ENCODE measurements around the gene MAEA. TPM values are rescaled to one million over a fixed set of nuclear protein-coding genes. Genes with fewer than 3 reads are reported as not detected.
A peak's percentile ranks its signal among the peaks of the same experiment; 100 is the strongest.

MAEA gene
- total and polyA plus RNA-seq, 10 of the 15 experiments (the other 5 are each of a cell fraction or from before 2014, with no cell fraction given) = 3.6 to 67.1 (median 54.6) TPM

- no peak for TF ChIP-seq CBX5 (IDR thresholded peaks at IDR 0.05; ENCODE audit: low read depth)
- H2AFZ ChIP-seq (ENCODE audit: control insufficient read depth, low read depth, low read length) = no peak overlapping the region
- SMC1A ChIA-PET (ENCODE audit: uncharacterized antibody, unreplicated experiment) = interaction anchor here (1.3 to 1.9 kb wide), 2 partner anchors 27 to 79 kb away, joined by 3 to 5 read pairs; no protein-coding TSS in a partner anchor
- intact Hi-C loops (cut with micrococcal nuclease; ENCODE audit: unreplicated experiment) = loop anchor here (1.0 to 5.0 kb wide), 5 partner anchors 27 to 114 kb away; no protein-coding TSS in a partner anchor
- H3K36me3 ChIP-seq (ENCODE audit: control insufficient read depth in 2 of 2, insufficient read depth in 2 of 2, low read length in 1 of 2) = peaks cover 2 to 13% of the 10 kb centered on the region in 2 experiments; a peak in 3 of 4 replicates
- POLR2A ChIA-PET = interaction anchor here (0.8 to 6.2 kb wide), 3 partner anchors 27 to 101 kb away, joined by 5 to 42 read pairs (median 6); partner anchors contain the start of gene UVSSA
- H4K20me1 ChIP-seq (ENCODE audit: control insufficient read depth, insufficient read depth) = peaks cover 7% of the 10 kb centered on the region; the same call in 1 of the 2 replicates
- H3K9me3 ChIP-seq (replicated peaks; ENCODE audit: control insufficient read depth, insufficient read depth, low read length) = peaks cover 2% of the 10 kb centered on the region; the same call in 2 of the 3 replicates
- H3K4me2 ChIP-seq (ENCODE audit: control insufficient read depth, insufficient read depth) = peak overlapping the region; percentile 98
- FAIRE-seq = no peak
- peak overlapping the region; percentile 80 for H3K4me3 ChIP-seq
- H3K4me1 ChIP-seq (ENCODE audit: control insufficient read depth, insufficient read depth, low read length) = peaks cover 24% of the 10 kb centered on the region
- no peak for DNase-seq (ENCODE audit: low read depth, low spot score)
- 21% methylated on average over 23 of the region's 24 CpGs for WGBS (ENCODE audit: insufficient coverage, insufficient replicate concordance, low lambda C conversion rate, missing lambda C conversion rate)
- TSS peak; percentile 55 for BruUV-seq (replicated peaks)
- in situ Hi-C loops (cut with MboI) = no loop called here
- H3K27me3 ChIP-seq (replicated peaks in 1 of 2; ENCODE audit: control insufficient read depth in 2 of 2, insufficient read depth in 2 of 2, low read length in 1 of 2) = no peaks in the 10 kb centered on the region
- RAD21 ChIA-PET (ENCODE audit: unreplicated experiment) = interaction anchor here (0.7 to 3.6 kb wide), 6 partner anchors 41 to 100 kb away, joined by 3 to 23 read pairs (median 4); partner anchors contain the start of gene UVSSA
- H3K79me2 ChIP-seq (ENCODE audit: control insufficient read depth, insufficient read depth, low read length) = peaks cover 73% of the 10 kb centered on the region
- H3K27ac ChIP-seq (ENCODE audit: control insufficient read depth, insufficient read depth) = peak overlapping the region; percentile 95
- CTCF ChIA-PET = interaction anchor here (0.6 to 1.8 kb wide), 3 partner anchors 22 to 107 kb away, joined by 3 to 9 read pairs (median 3); no protein-coding TSS in a partner anchor
- H3K9ac ChIP-seq (ENCODE audit: control insufficient read depth, insufficient read depth, low read length) = peak overlapping the region; percentile 87
- peak; percentile 3 for ATAC-seq
Measured at GRCh38 chr4:1246111-1246881, 43.4 kb upstream of the MAEA start.

All from GM12878 (cell line).